ENCODE measurements around the gene PRKCA.

PRKCA gene

DNA sequence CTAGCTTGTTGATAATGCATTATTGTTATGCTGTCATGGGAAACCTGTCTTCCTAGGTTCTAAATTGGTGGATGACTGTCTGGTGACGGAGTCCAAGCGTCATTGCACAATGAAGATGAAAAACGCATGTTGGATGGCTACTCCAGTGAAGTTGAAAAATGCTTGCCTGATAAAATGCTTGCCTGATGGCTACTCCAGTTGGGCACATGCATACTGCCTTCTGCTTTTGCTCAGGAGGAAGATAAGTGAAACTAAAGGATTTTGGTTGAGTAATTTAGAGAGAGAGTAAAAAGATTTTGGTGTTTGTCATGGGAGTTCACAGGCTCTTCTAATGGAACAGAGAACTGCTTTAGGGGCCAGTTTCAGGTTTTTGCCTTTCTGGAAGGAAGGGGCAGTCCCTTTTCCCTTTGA, 118.6 kb downstream of the PRKCA start:
- DNase-seq: no peak

DNA sequence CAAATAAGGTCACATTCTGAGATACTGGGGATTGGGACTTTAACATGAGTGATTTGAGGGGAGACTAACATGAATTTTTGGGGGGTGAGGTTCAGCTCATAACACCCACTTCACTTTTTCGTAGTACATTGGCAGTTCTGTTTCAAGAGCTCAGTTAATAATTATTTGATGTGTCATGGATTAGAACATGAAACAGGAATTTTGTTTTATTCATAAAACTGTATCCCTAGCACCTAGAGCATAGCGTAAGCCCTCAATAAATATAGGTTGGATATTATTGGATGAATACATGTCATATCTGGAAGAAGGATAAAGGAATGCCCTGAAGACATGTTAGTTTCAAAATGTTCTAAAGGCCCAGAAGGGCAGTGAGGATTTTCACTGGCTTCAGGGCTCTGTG, 119.8 kb downstream of the PRKCA start:
- DNase-seq: no peak

DNA sequence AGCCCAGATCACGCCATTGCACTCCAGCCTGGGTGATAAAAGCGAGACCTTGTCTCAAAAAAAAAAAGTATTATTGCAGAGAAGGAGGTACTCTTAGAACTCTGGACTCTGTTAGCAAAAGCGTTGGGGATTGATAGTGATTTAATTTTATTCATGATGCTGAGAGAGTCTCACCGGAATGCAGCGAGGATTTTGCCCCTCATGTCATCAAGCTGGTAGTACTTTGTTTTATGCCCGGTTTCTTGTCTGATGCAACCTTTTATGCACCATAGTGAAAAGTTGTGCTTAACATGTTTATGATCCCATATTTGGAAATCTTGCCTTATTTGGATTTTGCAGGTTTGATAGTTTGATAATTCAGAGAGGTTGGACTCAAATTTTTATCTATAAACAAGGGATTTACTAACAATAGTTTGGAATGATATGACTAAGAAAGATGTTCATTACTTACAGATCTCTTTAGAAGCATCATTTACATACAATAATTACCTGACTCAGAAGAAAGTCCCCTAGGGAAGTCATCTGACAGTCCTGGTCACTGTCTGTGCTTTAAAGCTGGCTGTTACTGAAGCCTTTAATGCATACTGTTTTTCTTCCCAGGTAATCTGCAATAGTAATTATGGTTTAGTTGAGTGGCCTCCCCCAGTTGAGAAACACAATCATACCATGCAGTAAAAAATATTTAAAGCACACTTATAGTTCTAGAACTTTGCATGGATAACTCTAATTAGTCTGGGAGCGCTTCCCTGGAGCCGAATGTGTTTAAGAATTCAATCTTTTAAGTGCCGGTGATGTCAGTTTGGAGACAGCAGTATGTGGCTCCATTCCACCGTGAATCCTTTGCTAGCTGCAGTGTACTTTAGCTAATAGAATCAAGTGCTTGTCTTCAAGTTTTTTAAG, 120.9 kb downstream of the PRKCA start:
- DNase-seq: no peak

DNA sequence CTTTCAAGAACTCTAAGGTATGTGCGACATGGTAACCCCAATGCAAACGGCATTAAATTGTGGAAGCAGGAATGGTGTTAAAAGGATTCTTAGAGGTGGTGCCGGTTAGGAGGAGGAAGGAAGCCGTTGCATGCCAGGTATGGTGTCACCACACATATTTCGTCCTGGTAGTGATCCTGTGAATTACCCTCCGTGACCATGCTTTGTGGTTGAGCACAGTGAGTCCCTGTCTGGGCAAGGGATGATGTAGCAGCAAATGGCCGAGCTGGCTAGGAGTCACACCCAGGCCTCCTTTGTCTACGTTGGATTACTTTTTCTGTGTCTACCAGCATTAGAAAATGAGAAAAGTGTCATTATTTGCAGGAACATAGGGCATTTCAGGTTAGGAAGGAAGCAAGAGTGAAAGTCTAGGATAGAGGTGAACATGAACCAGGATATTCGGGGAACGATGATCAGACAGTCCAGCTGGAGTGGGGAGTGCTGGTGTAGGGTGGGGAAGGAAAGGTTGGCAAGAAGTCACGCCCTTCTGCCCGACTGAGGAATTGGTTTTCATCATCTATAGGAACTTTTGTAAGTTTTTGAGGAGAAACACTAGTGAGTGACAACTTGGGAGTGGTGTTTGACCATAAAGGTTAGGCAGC, 123.5 kb downstream of the PRKCA start:
- no peak for DNase-seq

DNA sequence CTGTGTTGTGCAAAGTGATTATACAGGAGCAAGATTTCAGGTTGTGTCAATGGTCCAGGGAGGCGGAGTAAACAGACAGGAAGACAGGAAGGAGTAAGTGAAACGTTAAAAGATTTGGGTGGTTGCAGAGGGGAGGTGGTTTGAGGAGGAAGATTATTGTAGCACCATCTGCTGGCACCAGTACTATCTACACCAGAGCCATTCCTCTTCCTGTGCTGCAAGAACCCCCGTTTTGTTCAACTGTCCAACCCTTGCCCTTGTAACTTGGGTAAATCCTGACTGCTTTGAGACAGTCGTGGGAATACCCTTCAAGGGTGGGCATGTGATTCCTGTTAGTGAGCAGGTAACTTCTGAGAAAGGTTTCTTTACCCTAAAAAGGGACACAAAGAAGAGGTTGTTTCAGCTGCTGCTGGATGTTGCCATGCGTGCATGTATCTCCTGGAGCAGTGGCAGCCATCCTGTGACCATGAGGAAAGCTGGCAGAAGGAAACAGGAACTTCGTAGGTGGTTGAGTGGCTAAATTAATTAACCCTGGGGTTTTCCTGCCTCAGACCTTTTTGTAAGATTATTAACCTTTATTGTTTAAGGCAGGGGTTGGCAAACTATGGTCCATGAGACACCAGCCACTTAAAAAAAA, 124.1 kb downstream of the PRKCA start:
- DNase-seq: peak; percentile 26

DNA sequence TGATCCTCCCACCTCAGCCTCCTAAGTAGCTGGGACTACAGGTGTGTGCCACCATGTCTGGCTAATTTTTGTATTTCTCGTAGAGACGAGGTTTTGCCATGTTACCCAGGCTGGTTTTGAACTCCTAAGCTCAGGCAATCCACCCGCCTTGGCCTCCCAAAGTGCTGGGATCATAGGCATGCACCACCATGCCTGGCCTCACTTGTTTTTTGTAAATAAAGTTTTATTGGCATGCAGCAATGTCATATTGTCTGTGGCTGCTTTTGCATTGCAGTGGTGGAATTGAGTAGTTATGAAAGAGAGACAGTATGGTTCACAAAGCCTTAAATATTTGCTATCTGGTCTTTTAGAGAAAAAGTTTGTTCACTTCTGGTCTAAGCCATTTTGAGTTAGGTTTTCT, 124.7 kb downstream of the PRKCA start:
- DNase-seq: no peak

DNA sequence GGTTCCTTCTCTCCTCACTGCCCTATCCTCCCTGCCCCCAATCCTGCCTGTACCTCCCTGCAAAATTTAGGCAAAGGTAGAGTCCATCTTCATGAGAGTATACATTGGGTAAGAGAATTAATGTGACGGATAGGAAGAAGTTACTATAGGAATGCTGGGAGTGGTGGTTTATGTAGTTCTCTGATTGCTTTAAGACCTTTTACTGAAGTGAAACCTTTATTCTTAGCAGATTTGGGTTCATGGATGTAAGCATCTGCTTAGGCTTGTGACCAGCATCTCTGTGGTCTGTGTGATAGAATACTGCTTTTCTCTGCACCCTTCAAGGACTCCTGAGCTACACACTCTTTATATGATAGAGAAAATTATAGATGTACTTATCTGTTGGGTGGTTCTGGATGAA, 127.3 kb downstream of the PRKCA start:
- DNase-seq: no peak

DNA sequence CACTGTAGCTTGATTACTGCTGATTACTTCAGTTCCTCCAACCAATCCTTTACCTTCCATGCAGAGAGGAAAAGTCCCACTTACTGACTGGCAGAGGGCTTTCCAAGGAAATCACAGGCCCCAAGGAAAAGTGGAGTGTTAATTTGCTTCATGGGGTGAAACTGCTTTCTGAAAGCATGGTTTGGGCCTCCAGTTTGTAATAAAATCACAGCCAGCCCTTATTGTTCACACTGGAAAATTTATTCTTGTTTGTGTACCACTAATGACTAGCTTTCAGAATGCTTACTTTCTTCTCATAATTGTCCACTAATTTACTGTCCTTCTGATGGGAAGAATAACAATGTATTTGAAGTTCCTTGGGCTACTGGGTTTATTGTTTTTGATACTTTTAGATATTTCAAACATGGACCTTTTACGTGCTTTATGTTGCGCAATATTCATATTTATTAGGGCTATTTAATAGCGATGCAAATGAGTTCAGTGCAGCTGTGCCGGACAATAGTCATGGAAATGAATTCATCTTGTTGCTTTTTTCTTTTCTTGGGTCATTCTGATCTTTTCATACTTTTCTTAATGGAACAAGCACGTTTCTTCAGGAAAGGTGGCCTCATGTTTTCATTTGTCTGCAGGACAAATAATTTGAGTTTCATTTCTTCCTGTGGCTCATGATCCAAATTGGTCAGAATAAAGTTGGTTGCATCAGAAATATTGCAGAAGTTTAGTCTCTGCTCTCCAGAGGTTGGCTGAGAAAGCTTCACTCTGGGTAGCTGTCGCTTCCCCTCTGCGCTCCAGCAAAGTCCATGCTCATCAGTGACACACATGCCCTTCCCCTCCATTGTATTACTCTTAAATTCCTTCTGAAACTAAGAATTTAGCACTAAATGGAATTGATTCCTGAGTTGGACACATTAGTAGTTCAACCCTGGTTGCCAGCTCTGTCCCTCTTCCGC, 128.7 kb downstream of the PRKCA start:
- DNase-seq: peak; percentile 34

DNA sequence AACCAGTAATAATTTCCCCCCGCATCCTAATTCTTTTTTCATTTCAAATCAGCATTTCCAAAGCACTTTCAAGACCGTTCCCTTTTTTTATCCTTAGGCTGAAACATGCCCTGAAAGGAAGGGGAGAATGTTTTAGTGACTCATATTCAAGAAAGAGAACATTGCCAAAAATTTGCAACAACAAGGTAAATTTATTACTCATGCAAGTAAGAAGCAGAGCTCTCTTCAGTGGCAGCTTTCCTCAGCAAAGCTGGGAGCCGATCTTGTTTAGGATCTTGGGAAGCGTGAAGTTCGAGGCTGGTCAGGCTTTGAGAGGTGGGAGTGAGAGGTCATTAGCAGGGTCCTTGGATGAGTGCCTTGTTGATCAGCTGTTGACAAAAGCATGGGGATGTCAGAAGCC, 129.5 kb downstream of the PRKCA start:
- no peak for DNase-seq

DNA sequence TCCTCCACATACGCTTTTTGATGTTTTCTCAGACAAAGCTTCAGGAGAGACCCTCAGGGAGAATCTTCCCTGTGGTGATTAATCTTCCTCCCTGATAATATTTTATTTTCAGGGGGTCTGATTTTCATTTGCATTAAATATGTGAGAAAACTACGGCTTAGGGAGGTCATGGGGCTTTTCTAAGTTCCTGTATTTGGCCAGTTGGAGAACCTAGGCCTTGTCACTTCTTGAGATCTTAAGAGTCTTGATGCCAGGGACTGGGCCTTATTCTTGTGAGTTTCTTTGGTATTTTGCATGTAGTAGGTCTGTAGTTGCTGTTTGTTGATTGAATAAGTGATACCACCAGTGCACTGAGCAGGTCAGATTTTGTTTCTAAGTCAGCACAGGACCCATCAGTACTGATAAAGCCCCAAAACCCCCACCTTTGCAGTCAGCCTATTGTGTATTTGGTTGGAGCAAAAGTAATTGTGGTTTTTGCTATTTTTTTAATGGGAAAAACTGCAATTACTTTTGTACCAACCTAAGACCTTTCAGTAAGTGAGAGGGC, 130.1 kb downstream of the PRKCA start:
- no peak for DNase-seq

DNA sequence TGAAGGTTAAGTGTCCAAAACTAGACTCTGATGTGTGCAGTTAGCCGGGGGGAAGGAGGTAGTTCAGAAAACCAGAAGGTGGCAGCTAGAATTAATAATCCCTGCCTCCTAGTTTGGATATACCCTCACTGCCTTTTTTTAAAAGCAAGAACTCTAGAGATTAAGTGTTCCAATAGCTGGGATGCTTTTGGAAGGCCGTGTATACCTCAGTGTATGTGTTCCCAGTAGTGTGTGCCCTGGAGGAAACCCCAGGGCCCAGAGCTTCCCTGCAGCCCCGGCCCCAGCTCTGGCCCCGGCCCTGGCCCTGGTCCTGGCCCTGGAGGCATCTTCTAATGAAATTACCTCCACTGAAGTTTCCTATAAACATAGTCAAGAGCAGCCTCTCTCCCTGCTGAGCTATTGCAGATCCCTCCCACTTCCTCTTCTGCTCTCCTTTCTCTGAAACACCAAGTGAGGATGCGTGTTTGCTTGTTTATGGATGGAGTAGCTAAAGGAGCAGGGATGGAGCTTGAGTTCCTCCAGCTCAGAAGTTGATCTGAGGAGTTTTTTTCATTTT, 130.7 kb downstream of the PRKCA start:
- no peak for DNase-seq

DNA sequence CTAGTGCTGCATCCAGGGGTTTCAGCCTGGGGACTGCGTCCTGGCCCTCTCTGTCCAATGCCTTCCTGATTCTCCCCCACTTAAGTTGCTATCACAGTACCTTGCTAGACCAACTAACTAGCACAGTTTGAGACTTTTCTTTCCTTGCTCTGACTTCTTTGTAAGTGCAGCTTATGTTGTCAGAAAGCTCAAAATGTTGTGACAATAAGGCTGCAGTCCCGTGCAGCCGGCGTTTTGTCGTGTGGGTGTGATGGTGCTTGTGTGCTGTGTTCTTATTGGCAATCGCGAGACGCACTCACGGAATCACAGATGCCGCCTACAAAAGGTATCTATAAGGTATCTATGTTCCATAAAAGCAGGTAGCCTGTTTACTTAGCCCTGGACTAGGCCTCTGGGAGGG, 132.8 kb downstream of the PRKCA start:
- no peak for DNase-seq

DNA sequence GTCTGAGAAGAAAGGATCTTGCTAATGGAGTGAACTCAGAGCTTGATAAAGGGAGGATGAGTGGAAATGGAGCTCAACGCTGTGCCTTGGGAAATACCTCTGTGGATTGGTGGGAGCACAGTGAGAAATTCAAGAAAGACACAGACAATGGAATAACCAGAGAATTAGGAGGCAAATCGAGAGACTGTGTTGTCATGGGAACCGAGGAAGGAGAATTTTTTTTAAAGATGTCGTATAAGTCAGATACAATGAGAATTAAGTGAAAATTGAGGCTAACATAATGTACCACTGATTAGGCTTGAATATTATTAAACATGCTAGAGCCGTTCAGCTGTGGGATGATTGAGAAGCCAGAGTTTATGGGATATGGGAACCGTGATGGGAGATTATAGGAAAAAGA, 134.2 kb downstream of the PRKCA start:
- DNase-seq: no peak

DNA sequence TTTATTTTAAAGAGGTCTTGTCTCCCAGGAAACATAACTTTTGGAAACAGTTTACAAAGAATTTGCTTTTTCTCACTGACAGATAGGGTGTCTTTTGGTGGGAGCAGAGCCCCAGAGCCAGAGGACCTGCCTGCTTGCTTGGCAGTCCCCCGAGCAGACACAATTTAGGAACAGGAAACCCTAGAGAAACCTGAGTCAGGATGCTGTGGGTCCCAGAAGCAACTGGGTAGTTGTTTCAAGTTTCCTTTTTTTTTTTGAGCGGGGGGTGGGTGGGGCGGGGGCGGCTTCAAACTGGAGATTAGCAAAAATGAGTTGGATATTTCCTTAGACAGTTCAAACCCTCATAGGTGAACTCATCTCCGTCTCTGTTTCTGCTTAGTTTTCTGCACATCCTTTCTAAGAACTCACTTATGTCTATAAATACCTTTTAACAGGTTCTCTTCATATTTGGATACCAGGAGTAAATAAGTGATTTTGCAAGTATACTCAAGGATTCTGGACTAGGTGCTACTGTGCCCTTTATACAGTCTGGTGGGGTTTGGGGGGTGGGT, 135.1 kb downstream of the PRKCA start:
- DNase-seq: no peak

DNA sequence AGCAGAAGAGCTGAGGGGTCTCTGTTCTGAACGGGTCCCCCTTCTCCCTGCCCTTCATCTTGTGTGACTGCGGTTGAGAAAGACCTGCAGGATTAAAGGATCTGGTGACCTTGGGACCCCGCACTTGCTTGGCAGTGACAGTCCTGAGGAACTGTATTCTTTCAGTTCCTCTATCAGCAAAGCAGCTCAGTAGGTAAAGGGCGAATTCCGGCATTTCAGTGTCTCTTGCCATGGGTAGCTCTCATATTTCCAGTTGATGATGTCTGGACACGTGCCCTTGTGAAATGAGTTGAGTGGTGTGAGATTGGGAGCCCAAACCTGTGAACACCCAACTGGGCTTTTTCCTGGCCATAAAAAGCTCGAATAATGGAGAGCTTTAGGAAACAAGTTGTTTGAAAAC, 135.7 kb downstream of the PRKCA start:
- no peak for DNase-seq

DNA sequence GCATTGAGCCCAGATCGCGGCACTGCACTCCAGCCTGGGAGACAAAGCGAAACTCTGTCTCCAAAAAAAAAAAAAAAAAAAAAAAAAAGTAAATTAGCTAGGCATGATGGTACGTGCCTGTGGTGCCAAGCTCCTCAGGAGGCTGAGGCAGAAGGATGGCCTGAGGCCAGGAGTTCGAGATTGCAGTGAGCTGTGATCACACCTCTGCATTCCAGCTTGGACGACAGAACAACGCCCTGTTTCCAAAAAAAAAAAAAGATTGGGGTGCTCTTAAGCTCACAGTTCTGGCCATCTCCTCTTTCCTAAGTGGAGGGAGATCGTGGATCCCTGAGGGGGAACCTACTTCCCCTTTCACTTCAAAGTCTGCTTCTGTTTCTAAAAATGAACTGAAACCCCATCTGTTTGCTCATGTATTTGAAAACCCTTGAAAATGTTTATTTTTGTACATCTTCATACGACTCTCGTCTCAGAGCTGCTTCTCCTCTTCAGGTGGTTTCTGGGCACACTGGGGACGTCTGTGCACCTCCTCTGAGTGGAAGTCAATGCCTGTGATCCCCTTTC, 138.8 kb downstream of the PRKCA start:
- DNase-seq: no peak

DNA sequence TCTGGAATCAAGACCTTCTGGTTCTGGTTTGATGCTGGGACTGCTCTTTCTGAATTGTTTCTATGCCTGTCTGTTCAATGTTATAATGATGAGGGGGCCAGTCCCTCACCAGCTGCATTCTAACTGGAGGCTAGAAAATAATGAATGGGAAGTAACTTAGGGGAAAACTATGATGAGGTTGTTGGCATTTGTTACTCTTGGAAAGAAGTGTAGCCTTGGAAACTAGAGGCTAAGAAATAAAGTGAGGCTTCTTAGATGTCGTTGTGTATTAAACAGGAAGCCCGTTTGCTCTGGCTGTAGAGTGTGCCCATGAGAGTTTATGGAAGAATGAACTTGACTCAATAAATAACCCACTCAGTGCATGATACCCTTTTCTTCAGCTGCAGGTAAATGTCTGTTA, 140.8 kb downstream of the PRKCA start:
- DNase-seq: no peak

DNA sequence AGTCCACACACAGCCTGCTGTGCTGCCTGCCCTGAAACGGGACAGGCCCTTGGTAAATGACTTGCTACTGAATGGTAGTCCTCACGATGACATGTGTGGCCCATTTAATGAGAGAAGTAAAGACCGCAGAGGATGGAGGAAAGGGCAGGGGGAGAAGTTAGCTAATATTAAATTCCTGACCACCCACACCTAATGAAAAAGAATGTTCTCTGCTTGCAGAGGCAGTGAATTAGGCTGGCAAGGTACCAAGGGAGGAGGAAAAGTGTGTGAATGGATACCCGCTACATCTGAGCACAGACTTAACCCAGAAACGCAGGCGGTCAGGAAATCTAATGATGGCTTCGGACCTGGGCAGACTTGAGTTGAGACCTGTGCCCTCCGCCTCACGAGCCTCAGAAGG, 141.2 kb downstream of the PRKCA start:
- no peak for DNase-seq

DNA sequence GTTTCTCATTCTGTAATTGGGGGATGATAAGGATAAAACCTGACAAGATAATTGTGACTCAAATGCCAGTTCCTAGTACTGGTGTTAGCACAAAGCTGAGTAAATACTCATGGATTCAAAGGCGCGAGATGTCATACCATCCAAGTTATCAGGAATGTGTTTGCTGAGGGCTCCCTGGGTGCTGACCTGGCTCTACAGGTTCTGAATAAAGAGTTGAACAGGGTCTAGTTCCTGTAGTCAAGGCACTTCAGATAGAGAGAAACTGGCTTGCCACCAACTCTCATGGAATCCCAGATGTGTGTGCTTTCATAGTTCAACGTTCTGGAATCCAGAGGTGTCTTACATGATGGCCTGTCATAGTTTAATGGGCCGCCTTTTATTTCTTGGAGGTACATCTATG, 141.6 kb downstream of the PRKCA start:
- DNase-seq: no peak

DNA sequence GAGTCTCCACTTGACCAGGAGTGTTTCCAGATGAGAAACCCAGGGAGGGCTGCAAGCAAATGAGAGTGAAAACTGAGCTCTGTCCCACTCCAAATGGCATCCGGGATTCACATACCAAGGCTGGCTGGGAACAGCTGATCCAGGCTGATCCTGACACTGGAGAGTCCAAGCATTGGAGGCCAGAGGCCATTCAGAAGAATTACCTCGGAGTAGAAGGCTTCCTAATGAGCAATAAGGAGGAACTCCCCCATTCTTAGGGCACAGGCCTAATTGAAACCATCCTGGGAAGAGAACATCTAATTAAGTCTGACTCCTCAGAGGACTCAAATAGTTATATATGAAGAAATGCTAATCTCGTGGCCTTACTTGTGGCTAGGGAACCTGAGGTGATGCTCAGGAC, 142.8 kb downstream of the PRKCA start:
- DNase-seq: no peak

DNA sequence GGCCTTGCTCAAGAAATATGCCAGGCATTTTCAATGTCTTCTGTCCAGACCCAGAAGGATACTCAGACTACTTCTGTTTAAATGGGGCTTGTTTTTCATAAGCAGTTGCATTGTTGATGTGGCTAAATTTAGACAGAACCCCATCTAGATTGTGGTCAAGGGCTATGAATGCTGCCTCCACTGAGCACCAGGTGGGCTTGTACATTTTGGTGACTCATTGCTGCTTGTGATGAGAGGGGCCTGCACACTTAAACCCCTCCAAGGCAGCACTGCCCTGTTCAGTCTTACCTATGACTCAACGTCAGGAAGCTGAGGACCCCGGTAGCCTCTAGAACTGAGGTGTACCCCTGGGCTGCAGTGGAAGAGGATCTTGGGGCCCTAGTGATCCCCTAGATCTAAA, 144.0 kb downstream of the PRKCA start:
- no peak for DNase-seq

DNA sequence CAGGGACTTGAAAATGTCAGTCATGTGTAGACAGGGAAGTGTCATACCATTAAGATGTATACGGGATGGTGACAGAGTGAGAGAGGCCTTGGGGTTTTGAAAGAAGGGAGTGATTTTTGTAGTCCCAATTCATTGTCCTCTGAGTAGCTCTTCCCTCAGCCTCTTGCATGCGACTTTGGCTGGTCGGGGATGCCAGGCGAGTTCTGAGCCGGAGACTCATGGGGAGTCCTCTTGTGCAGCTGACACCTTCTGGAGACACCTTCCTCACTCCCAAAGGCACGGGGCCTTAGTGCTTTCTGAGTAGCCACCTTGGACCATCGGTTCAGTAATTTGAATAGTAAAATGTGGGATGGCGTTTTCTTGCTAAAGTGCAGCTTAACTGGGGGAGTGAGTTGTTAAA, 144.7 kb downstream of the PRKCA start:
- DNase-seq: no peak
